Peyer's patch (tissue), 4 donors: Measurements from ENCODE around the gene ARID1B. TPM values are rescaled to one million over a fixed set of nuclear protein-coding genes. Genes with fewer than 3 reads are reported as not detected.

Experiments used
- DNase-seq, 3 donors: peaks; one replicate each; pipeline ENCODE4 v3.0.0-alpha.2; 2017 to 2019
- H3K27ac ChIP-seq, 4 donors: fragments of 200-600 bp; sonication (generic); one replicate each; pipeline ENCODE4 v1.5.1; 2016 to 2019
- H3K27me3 ChIP-seq, 2 donors: fragments of 200-600 bp; sonication (generic); one replicate each; pipeline ENCODE4 v1.5.1; 2019
- H3K36me3 ChIP-seq, 3 donors: fragments of 200-600 bp; sonication (generic); one replicate each; pipeline ENCODE4 v1.5.1; 2016 to 2019
- H3K4me1 ChIP-seq, 4 donors: fragments of 200-600 bp; sonication (generic); one replicate each; pipeline ENCODE4 v1.5.1; 2016 to 2019
- H3K4me3 ChIP-seq, 4 donors: fragments of 200-600 bp; sonication (generic); 1 replicate in 3 of 4; 2 replicates in 1 of 4; pipeline ENCODE4 v1.5.1; 2016 to 2019; ENCODE audit warnings: mild to moderate bottlenecking in 1 of 4
- H3K9me3 ChIP-seq, 4 donors: fragments of 200-600 bp; sonication (generic); one replicate each; pipeline ENCODE4 v1.5.1; 2016 to 2019; ENCODE audit warnings: mild to moderate bottlenecking in 1 of 4
- CTCF ChIP-seq, 6 experiments: fragments of 450-650 bp in 4 of 6; fragments of 200-600 bp in 2 of 6; sonication (generic) in 1 of 6; IDR thresholded peaks; one replicate each; pipeline ENCODE4 v1.5.1; 2017 to 2019; ENCODE audit warnings: antibody characterized with exemption in 6 of 6, mild to moderate bottlenecking in 3 of 6, moderate library complexity in 1 of 6
- POLR2A ChIP-seq, 2 donors: fragments of 450-650 bp; IDR thresholded peaks; one replicate each; pipeline ENCODE4 v1.5.1; 2017; ENCODE audit warnings: antibody characterized with exemption in 2 of 2, mild to moderate bottlenecking in 2 of 2, moderate library complexity in 2 of 2
- total RNA-seq, 4 donors: library from RNA; depleted of rRNA; stranded (reverse); fragments of >200 nt; gene quantifications; one replicate each; pipeline ENCODE4 v1.1.0, GENCODE V29; 2016

Gene ARID1B
- total RNA-seq, 4 donors from 2014 or later: 117 to 174 (median 149) TPM

GRCh38 chr6:157047328-157047727 is 270.1 kb downstream of the ARID1B start:
- no peak for DNase-seq
- Histone ChIP-seq H3K27ac (no peak overlapping the region), H3K4me3 (no peak overlapping the region), H3K4me1 (no peaks in the 10 kb centered on the region), H3K27me3 (no peaks in the 10 kb centered on the region), H3K36me3 (no peaks in the 10 kb centered on the region), H3K9me3 (no peaks in the 10 kb centered on the region)
- TF ChIP-seq CTCF (IDR thresholded peaks at IDR 0.05): no peak
- TF ChIP-seq POLR2A (IDR thresholded peaks at IDR 0.05): no peak

- Histone ChIP-seq H3K36me3 (no peaks in the 10 kb centered on the region), H3K27me3 (no peaks in the 10 kb centered on the region), H3K9me3 (no peaks in the 10 kb centered on the region), H3K4me3 (no peak overlapping the region), H3K27ac (no peak overlapping the region), H3K4me1 (no peaks in the 10 kb centered on the region)
- TF ChIP-seq CTCF (IDR thresholded peaks at IDR 0.05): no peak
- TF ChIP-seq POLR2A (IDR thresholded peaks at IDR 0.05): no peak
- no peak for DNase-seq
These were observed 270.8 kb downstream of the ARID1B start for GRCh38 chr6:157047951-157048350.

- Histone ChIP-seq H3K27ac (no peak overlapping the region), H3K4me3 (no peak overlapping the region), H3K4me1 (no peaks in the 10 kb centered on the region), H3K36me3 (no peaks in the 10 kb centered on the region), H3K27me3 (no peaks in the 10 kb centered on the region), H3K9me3 (no peaks in the 10 kb centered on the region)
- TF ChIP-seq CTCF (IDR thresholded peaks at IDR 0.05) (no peak), POLR2A (IDR thresholded peaks at IDR 0.05) (no peak)
- DNase-seq: no peak
These were observed 272.0 kb downstream of the ARID1B start for GRCh38 chr6:157049133-157049532.

GRCh38 chr6:157050537-157051265 is 273.5 kb downstream of the ARID1B start:
- no peaks in the 10 kb centered on the region for H3K36me3 ChIP-seq
- H3K27ac ChIP-seq: no peak overlapping the region
- no peak overlapping the region for H3K4me3 ChIP-seq
- H3K27me3 ChIP-seq: no peaks in the 10 kb centered on the region
- TF ChIP-seq CTCF (IDR thresholded peaks at IDR 0.05) (no peak), POLR2A (IDR thresholded peaks at IDR 0.05) (no peak)
- DNase-seq: no peak
- H3K9me3 ChIP-seq: no peaks in the 10 kb centered on the region
- H3K4me1 ChIP-seq: no peaks in the 10 kb centered on the region

- no peaks in the 10 kb centered on the region for H3K36me3 ChIP-seq
- DNase-seq: no peak
- TF ChIP-seq POLR2A (IDR thresholded peaks at IDR 0.05) (no peak), CTCF (IDR thresholded peaks at IDR 0.05) (no peak)
- H3K4me3 ChIP-seq: no peak overlapping the region
- no peaks in the 10 kb centered on the region for H3K9me3 ChIP-seq
- H3K27ac ChIP-seq: peak overlapping the region in 1 of 4 donors; percentile 17
- peaks cover 0 to 1% (median 0%) of the 10 kb centered on the region in 4 donors for H3K4me1 ChIP-seq
- no peaks in the 10 kb centered on the region for H3K27me3 ChIP-seq
These were observed 277.4 kb downstream of the ARID1B start for GRCh38 chr6:157054531-157054979.
